Hepatocyte (in vitro differentiated cells): ENCODE measurements around the gene TRIM59. TPM values are rescaled to one million over a fixed set of nuclear protein-coding genes. Genes with fewer than 3 reads are reported as not detected.
A peak's percentile ranks its signal among the peaks of the same experiment; 100 is the strongest.

ENCODE experiments used
- DNase-seq: peaks from one replicate; pipeline ENCODE4 v3.0.0-alpha.2; 2016; ENCODE audit warnings: low spot score
- H2AFZ ChIP-seq: fragments of 200-600 bp; sonication (generic); 2 replicates; pipeline ENCODE4 v1.6.0; 2016; ENCODE audit warnings: antibody characterized with exemption, mild to moderate bottlenecking
- H3K27ac ChIP-seq: fragments of 200-600 bp; sonication (generic); 2 replicates; pipeline ENCODE4 v1.5.1; 2016; ENCODE audit warnings: mild to moderate bottlenecking
- H3K27me3 ChIP-seq: fragments of 200-600 bp; sonication (generic); 2 replicates; pipeline ENCODE4 v1.6.1; 2016
- H3K36me3 ChIP-seq: fragments of 200-600 bp; sonication (generic); replicated peaks from 2 replicates; pipeline ENCODE4 v1.5.1; 2016; ENCODE audit warnings: low read depth; ENCODE audit not compliant: insufficient read depth
- H3K4me1 ChIP-seq: fragments of 200-600 bp; sonication (generic); 2 replicates; pipeline ENCODE4 v1.5.1; 2016; ENCODE audit warnings: mild to moderate bottlenecking, moderate library complexity; ENCODE audit not compliant: insufficient read depth
- H3K4me2 ChIP-seq: fragments of 200-600 bp; sonication (generic); 2 replicates; pipeline ENCODE4 v1.6.0; 2016
- H3K4me3 ChIP-seq: fragments of 200-600 bp; sonication (generic); 2 replicates; pipeline ENCODE4 v1.5.1; 2016; ENCODE audit warnings: mild to moderate bottlenecking
- H3K79me2 ChIP-seq: fragments of 200-600 bp; sonication (generic); 2 replicates; pipeline ENCODE4 v1.6.0; 2017; ENCODE audit warnings: mild to moderate bottlenecking
- H3K9me2 ChIP-seq: fragments of 200-600 bp; sonication (generic); replicated peaks from 2 replicates; pipeline ENCODE4 v1.6.0; 2017; ENCODE audit warnings: mild to moderate bottlenecking; ENCODE audit not compliant: insufficient read depth
- H3K9me3 ChIP-seq: fragments of 200-600 bp; sonication (generic); 2 replicates; pipeline ENCODE4 v1.5.1; 2016; ENCODE audit warnings: low read depth, mild to moderate bottlenecking
- H4K20me1 ChIP-seq: fragments of 200-600 bp; sonication (generic); 2 replicates; pipeline ENCODE4 v1.6.0; 2016; ENCODE audit warnings: mild to moderate bottlenecking; ENCODE audit not compliant: insufficient read depth, poor library complexity, severe bottlenecking
- EZH2 ChIP-seq: fragments of 200-600 bp; sonication (generic); IDR thresholded peaks from 2 replicates; pipeline ENCODE4 v1.6.1; 2016; ENCODE audit warnings: antibody characterized with exemption, mild to moderate bottlenecking, borderline replicate concordance
- EZH2phosphoT487 ChIP-seq: fragments of 200-600 bp; sonication (generic); IDR thresholded peaks from one replicate; pipeline ENCODE4 v1.6.1; 2018; ENCODE audit warnings: antibody characterized with exemption, mild to moderate bottlenecking, low read depth, moderate library complexity; ENCODE audit not compliant: unreplicated experiment, severe bottlenecking
- WGBS: methylation state at CpG from one replicate; pipeline ENCODE4 v1.1.6; 2016; ENCODE audit warnings: low lambda C conversion rate; ENCODE audit errors: missing lambda C conversion rate; 5-methylcytosine and 5-hydroxymethylcytosine counted together
- microRNA counts: library from miRNA; unstranded; fragments of <30 nt; microRNA quantifications from one replicate; lab custom pipeline; 2017
- microRNA-seq: library from miRNA; unstranded; fragments of <30 nt; microRNA quantifications from one replicate; pipeline ENCODE4, GENCODE V29; 2017
- polyA plus RNA-seq: library from polyadenylated mRNA; unstranded; fragments of >200 nt; fragmentation: Nextera tagmentation; extraction: Ambion mirVana; gene quantifications from 2 replicates; pipeline ENCODE4 v1.2.1, GENCODE V29; 2016
- small RNA-seq: library from RNA; depleted of rRNA; stranded (forward); fragments of <200 nt; gene quantifications from one replicate; pipeline ENCODE3, GENCODE V24; 2014
- total RNA-seq: library from RNA; depleted of rRNA; stranded (reverse); fragments of >200 nt; gene quantifications from 2 replicates; pipeline ENCODE4 v1.2.3, GENCODE V29; 2014
- TF ChIP-seq, protein P1 (sequence below): fragments of 200-600 bp; sonication (generic); IDR thresholded peaks from 2 replicates; pipeline ENCODE4 v1.5.1; 2016; ENCODE audit warnings: antibody characterized with exemption, mild to moderate bottlenecking; ENCODE audit not compliant: poor library complexity

TRIM59 gene
- total and polyA plus RNA-seq, 2 experiments from 2014 or later = 6.4 to 14.0 TPM

- H2AFZ ChIP-seq = no peak overlapping the region
- peaks cover 33% of the 10 kb centered on the region for H3K79me2 ChIP-seq
- TF ChIP-seq, protein P1, sequence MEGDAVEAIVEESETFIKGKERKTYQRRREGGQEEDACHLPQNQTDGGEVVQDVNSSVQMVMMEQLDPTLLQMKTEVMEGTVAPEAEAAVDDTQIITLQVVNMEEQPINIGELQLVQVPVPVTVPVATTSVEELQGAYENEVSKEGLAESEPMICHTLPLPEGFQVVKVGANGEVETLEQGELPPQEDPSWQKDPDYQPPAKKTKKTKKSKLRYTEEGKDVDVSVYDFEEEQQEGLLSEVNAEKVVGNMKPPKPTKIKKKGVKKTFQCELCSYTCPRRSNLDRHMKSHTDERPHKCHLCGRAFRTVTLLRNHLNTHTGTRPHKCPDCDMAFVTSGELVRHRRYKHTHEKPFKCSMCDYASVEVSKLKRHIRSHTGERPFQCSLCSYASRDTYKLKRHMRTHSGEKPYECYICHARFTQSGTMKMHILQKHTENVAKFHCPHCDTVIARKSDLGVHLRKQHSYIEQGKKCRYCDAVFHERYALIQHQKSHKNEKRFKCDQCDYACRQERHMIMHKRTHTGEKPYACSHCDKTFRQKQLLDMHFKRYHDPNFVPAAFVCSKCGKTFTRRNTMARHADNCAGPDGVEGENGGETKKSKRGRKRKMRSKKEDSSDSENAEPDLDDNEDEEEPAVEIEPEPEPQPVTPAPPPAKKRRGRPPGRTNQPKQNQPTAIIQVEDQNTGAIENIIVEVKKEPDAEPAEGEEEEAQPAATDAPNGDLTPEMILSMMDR = no peak
- TF ChIP-seq EZH2phosphoT487 (no peak), EZH2 (no peak)
- no peaks in the 10 kb centered on the region for H3K9me3 ChIP-seq
- H3K36me3 ChIP-seq = no peaks in the 10 kb centered on the region
- 89% methylated on average over 3 of the region's 3 CpGs for WGBS
- H3K4me3 ChIP-seq = no peak overlapping the region
- H3K27ac ChIP-seq = no peak overlapping the region
- no peak overlapping the region for H3K4me2 ChIP-seq
- no peaks in the 10 kb centered on the region for H3K27me3 ChIP-seq
- H4K20me1 ChIP-seq = no peaks in the 10 kb centered on the region
- no peaks in the 10 kb centered on the region for H3K9me2 ChIP-seq
- no peaks in the 10 kb centered on the region for H3K4me1 ChIP-seq
- no peak for DNase-seq
Measured at GRCh38 chr3:160390565-160391138, 58.9 kb downstream of the TRIM59 start.

MicroRNAs encoded within 50 kb of the gene (microRNA counts, 767-probe panel; counts per million panel counts)
- 9,748 counts per million, percentile 78 among the panel's probes with 10 or more counts for microRNA hsa-miR-15b-5p (lab: Ali Mortazavi, UCI)

Small RNAs within 50 kb of the gene (microRNA-seq; reads per million reads assigned to microRNA genes)
- gene MIR15B (1,639 reads per million, percentile 83 among the genes with 10 or more reads in this experiment), gene MIR16-2 (161 reads per million, percentile 64 among the genes with 10 or more reads in this experiment)

Small RNAs within 50 kb of the gene (small RNA-seq; reads per million reads assigned to genes)
- 13.6 reads per million, percentile 95 among the genes with 10 or more reads in this experiment for gene MIR15B
- gene MIR16-2 = 5.0 reads per million, percentile 93 among the genes with 10 or more reads in this experiment
- gene RNU7-136P = not detected

Other genes starting within 250 kb of the TRIM59 start
- gene C3orf80, start 224.4 kb downstream of the TRIM59 start, total RNA-seq = 0.32 and 0.47 TPM in 2 replicates
- gene C3orf80, start 224.4 kb downstream of the TRIM59 start, polyA plus RNA-seq = 0.46 and 0.55 TPM in 2 replicates
- 43.3 and 48.2 TPM in 2 replicates for gene IFT80, start 50.6 kb downstream of the TRIM59 start, total RNA-seq
- 13.5 and 19.2 TPM in 2 replicates for gene IFT80, start 50.6 kb downstream of the TRIM59 start, polyA plus RNA-seq
- 47.3 and 49.6 TPM in 2 replicates for gene SMC4, start 50.1 kb downstream of the TRIM59 start, total RNA-seq
- 55.4 and 59.7 TPM in 2 replicates for gene SMC4, start 50.1 kb downstream of the TRIM59 start, polyA plus RNA-seq
- gene KPNA4, start 115.8 kb upstream of the TRIM59 start, total RNA-seq = 22.3 and 26.6 TPM in 2 replicates
- gene KPNA4, start 115.8 kb upstream of the TRIM59 start, polyA plus RNA-seq = 6.8 and 13.0 TPM in 2 replicates
- gene ARL14, start 227.4 kb upstream of the TRIM59 start, total RNA-seq = 6.4 and 13.2 TPM in 2 replicates
- 9.2 and 11.5 TPM in 2 replicates for gene ARL14, start 227.4 kb upstream of the TRIM59 start, polyA plus RNA-seq